ENCODE results near the gene SPATS2.

Gene SPATS2

DNA sequence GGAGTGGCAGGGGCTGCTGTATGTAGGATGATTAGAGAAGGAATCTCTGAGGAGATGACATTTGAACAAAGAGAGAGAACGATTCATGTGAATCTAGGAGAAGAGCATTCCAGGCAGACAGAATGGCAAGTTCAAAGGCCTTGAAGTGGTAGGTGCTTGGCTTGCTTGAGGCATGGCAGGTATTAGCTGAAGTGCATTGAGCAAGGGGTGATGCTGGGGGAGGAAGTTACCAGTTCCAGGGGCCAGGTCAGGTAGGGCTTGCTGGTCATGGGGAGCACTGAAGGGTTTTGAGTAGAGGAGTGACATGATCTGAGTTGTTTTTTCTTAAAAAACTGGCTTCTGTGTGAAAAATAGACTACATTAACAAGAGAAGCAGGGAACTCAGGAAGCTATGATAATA lies 71.8 kb downstream of the SPATS2 start:
- Histone ChIP-seq H3K4me1 (ENCODE audit: control insufficient read depth, insufficient read depth, low read length) (peaks cover 10% of the 10 kb centered on the region), H3K27me3 (ENCODE audit: control insufficient read depth, insufficient read depth, low read length) (no peaks in the 10 kb centered on the region), H3K9ac (ENCODE audit: low read length) (no peak overlapping the region), H3K36me3 (ENCODE audit: control insufficient read depth, insufficient read depth, low read length) (no peaks in the 10 kb centered on the region), H3K9me3 (ENCODE audit: control insufficient read depth, low read length) (no peaks in the 10 kb centered on the region), H3K4me3 (ENCODE audit: low read length) (no peak overlapping the region)

DNA sequence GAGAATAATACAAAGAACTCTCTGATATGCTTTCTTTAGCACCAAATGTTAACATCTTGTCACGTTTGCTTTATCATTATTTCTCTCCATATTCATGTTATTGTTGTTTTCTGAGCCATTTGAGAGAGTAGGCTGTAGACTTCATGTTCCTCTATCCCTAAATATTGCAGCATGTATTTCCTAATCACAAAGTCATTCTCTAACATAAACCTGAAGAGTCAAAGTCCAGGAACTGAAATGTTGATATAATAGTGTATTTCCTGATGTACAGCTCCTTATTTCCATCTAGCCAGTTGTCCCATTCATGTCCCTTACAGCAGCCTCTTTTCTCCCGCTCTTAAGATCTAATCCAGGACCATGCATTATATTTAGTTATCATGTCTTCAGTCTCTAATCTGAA lies 72.8 kb downstream of the SPATS2 start:
- Histone ChIP-seq H3K4me3 (ENCODE audit: low read length) (no peak overlapping the region), H3K27me3 (ENCODE audit: control insufficient read depth, insufficient read depth, low read length) (no peaks in the 10 kb centered on the region), H3K4me1 (ENCODE audit: control insufficient read depth, insufficient read depth, low read length) (peaks cover 10% of the 10 kb centered on the region), H3K9ac (ENCODE audit: low read length) (no peak overlapping the region), H3K36me3 (ENCODE audit: control insufficient read depth, insufficient read depth, low read length) (no peaks in the 10 kb centered on the region), H3K9me3 (ENCODE audit: control insufficient read depth, low read length) (no peaks in the 10 kb centered on the region)

DNA sequence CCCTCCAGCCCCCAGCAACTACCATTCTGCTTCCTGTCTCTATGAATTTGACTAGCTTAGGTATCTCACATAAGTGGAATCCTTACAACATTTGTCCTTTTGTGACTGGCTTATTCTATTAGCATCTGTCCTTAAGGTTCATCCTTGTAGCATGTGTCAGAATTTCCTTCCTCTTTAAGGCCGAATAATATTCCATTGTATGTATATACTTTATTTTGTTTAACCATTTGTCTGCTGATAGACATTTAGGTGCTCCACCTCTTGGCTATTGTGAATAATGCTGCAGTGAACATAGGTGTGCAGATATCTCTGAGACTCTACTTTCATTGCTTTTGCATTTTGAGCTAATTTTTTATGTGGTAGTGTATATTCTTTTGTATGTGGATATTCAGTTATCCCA lies 75.7 kb downstream of the SPATS2 start:
- Histone ChIP-seq H3K4me1 (ENCODE audit: control insufficient read depth, insufficient read depth, low read length) (peaks cover 10% of the 10 kb centered on the region), H3K9me3 (ENCODE audit: control insufficient read depth, low read length) (no peaks in the 10 kb centered on the region), H3K9ac (ENCODE audit: low read length) (no peak overlapping the region), H3K36me3 (ENCODE audit: control insufficient read depth, insufficient read depth, low read length) (no peaks in the 10 kb centered on the region), H3K4me3 (ENCODE audit: low read length) (no peak overlapping the region), H3K27me3 (ENCODE audit: control insufficient read depth, insufficient read depth, low read length) (no peaks in the 10 kb centered on the region)

DNA sequence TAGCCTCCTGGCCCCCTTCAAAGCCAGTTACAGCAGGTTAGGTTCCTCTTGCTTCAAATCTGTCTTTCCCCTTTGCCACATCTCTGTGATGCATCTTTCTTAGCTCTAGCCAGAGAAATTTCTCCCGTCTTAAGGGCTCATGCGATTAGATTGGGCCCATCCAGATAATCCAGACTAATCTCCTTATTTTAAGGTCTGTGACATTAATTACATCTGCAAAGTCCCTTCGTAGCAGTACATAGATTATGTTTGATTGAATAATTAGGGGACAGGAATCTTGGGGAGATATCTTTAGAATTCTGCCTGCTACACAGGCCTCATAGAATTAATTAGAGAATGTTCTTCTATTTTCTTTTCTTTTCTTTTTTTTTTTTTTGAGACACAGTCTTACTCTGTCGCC lies 79.3 kb downstream of the SPATS2 start:
- H3K4me3 ChIP-seq (ENCODE audit: low read length): no peak overlapping the region
- H3K27me3 ChIP-seq (ENCODE audit: control insufficient read depth, insufficient read depth, low read length): no peaks in the 10 kb centered on the region

DNA sequence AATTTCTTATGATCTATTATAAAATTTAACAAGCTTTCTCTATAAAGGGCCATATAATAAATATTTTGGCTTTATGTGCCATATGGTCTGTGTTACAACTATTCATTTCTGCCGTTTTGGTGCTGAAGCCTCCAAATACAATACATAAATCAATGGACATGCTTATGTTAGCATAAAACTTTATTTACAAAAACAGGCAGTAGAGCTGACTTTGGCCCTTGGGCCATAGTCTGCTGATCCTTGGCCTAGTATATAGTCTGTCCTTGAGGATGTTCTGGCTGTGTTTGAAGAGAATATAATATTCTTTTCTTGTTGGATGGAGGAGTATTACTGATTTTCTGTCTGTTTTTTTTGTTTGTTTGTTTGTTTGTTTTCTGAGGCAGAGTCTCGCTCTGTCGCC lies 81.6 kb downstream of the SPATS2 start:
- H3K9me3 ChIP-seq (ENCODE audit: control insufficient read depth, low read length): no peaks in the 10 kb centered on the region
- no peaks in the 10 kb centered on the region for H3K36me3 ChIP-seq (ENCODE audit: control insufficient read depth, insufficient read depth, low read length)
- H3K4me3 ChIP-seq (ENCODE audit: low read length): no peak overlapping the region
- no peaks in the 10 kb centered on the region for H3K27me3 ChIP-seq (ENCODE audit: control insufficient read depth, insufficient read depth, low read length)
- no peaks in the 10 kb centered on the region for H3K4me1 ChIP-seq (ENCODE audit: control insufficient read depth, insufficient read depth, low read length)
- no peak overlapping the region for H3K9ac ChIP-seq (ENCODE audit: low read length)

More for the DNA sequence above, 79.3 kb downstream of the SPATS2 start:
- Histone ChIP-seq H3K9ac (ENCODE audit: low read length) (no peak overlapping the region), H3K9me3 (ENCODE audit: control insufficient read depth, low read length) (no peaks in the 10 kb centered on the region), H3K4me1 (ENCODE audit: control insufficient read depth, insufficient read depth, low read length) (no peaks in the 10 kb centered on the region), H3K36me3 (ENCODE audit: control insufficient read depth, insufficient read depth, low read length) (no peaks in the 10 kb centered on the region)

DNA sequence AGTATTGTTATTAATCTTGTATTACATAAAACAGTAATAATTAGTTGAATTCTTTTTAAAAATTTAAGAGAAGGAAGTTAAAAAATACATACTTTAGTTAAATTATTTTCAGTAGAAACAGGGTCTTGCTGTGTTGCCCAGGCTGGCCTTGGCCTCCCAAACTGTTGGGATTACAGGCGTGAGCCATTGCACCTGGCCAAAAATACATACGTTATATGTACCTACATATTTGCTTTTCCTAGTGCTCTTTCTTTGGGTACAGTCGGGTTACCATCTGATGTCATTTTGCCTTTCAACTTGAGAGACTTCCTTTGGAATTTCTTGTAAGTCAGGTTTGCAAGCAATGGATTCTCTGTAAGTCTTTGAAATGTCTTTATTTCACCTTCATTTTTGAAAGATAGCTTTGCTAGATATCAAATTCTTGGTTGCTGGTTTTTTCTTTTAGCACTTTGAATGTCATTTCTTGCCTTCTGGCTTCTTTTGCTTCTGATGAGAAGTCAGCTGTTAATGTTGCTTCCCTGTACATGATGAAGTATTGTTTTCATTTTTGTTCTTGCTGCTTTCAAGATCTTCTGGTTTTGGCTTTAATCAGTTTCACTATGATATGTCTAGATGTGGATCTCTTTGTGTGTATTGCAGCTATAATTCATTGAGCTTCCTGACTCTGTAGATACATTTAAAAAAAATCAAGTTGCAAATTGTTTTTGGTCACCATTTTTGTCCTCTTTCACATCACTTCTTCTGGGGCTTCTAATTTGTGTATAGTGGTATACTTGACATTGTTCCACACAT lies 84.4 kb downstream of the SPATS2 start:
- H3K4me1 ChIP-seq (ENCODE audit: control insufficient read depth, insufficient read depth, low read length): no peaks in the 10 kb centered on the region
- no peak overlapping the region for H3K4me3 ChIP-seq (ENCODE audit: low read length)
- no peaks in the 10 kb centered on the region for H3K9me3 ChIP-seq (ENCODE audit: control insufficient read depth, low read length)
- no peaks in the 10 kb centered on the region for H3K27me3 ChIP-seq (ENCODE audit: control insufficient read depth, insufficient read depth, low read length)
- H3K9ac ChIP-seq (ENCODE audit: low read length): no peak overlapping the region
- H3K36me3 ChIP-seq (ENCODE audit: control insufficient read depth, insufficient read depth, low read length): no peaks in the 10 kb centered on the region

DNA sequence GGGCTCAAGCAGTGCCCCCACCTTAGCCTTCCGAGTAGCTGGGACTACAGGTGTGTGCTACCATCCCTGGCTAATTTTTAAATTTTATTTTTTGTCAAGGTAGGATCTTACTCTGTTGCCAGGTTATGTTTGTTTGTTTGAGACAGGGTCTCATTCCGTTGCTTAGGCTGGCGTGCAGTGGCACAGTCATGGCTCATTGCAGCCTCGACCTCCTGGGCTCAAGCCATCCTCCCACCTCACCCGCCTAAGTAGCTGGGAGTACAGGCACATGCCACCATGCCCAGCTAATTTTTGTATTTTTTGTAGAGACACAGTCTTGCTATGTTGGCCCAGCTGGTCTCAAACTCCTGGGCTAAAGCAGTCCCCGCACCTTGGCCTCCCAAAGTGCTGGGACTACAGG lies 88.2 kb downstream of the SPATS2 start:
- Histone ChIP-seq H3K36me3 (ENCODE audit: control insufficient read depth, insufficient read depth, low read length) (no peaks in the 10 kb centered on the region), H3K27me3 (ENCODE audit: control insufficient read depth, insufficient read depth, low read length) (no peaks in the 10 kb centered on the region), H3K4me1 (ENCODE audit: control insufficient read depth, insufficient read depth, low read length) (no peaks in the 10 kb centered on the region), H3K9me3 (ENCODE audit: control insufficient read depth, low read length) (no peaks in the 10 kb centered on the region), H3K9ac (ENCODE audit: low read length) (no peak overlapping the region), H3K4me3 (ENCODE audit: low read length) (no peak overlapping the region)

DNA sequence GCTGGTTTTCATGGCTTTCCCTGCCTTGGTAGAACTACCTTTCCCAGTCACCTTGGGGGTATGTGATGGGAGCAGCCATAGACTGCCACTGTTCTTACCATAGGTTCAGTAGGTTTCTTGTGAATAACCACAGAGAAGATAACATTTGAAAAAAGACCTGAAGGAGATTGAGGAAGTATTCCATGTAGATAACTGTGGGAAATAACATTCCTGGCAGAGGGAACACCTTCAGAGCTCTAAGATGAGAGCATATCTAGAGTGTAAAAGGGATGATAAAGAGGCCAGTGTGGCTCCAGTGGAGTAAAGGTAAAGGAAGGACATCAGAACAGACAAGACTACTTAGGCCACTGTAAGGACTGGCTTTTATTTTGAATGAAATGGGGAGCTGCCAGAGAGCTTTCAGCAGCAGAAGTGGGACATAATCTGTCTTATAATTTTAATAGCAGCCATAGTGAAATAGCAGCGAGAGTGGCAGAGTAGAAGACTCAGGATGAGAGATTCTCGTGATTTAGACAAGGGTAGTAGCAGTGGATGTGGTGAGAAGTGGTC lies 88.9 kb downstream of the SPATS2 start:
- no peak overlapping the region for H3K9ac ChIP-seq (ENCODE audit: low read length)
- H3K4me3 ChIP-seq (ENCODE audit: low read length): no peak overlapping the region
- H3K36me3 ChIP-seq (ENCODE audit: control insufficient read depth, insufficient read depth, low read length): no peaks in the 10 kb centered on the region
- no peaks in the 10 kb centered on the region for H3K4me1 ChIP-seq (ENCODE audit: control insufficient read depth, insufficient read depth, low read length)
- H3K27me3 ChIP-seq (ENCODE audit: control insufficient read depth, insufficient read depth, low read length): no peaks in the 10 kb centered on the region
- no peaks in the 10 kb centered on the region for H3K9me3 ChIP-seq (ENCODE audit: control insufficient read depth, low read length)

DNA sequence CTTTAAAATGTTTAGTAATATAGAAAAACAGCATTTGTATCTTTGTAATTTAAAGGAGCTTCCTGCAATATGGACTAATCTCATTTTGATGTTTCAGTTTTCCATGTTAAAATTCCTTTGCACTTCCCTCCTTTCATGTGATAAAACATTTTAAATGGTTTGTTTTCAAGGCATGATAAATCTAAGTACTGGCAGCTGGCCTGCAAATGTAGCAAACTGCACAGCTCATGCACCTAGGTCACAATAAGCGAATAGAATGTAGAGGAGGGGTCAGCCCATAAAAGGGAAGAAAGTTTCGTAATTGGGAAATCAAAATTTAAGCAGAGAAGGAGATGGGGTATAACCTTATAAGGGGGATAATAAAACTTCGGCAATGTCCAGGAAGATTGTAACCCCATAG lies 91.6 kb downstream of the SPATS2 start:
- Histone ChIP-seq H3K27me3 (ENCODE audit: control insufficient read depth, insufficient read depth, low read length) (no peaks in the 10 kb centered on the region), H3K36me3 (ENCODE audit: control insufficient read depth, insufficient read depth, low read length) (no peaks in the 10 kb centered on the region), H3K9ac (ENCODE audit: low read length) (no peak overlapping the region), H3K4me3 (ENCODE audit: low read length) (no peak overlapping the region), H3K9me3 (ENCODE audit: control insufficient read depth, low read length) (no peaks in the 10 kb centered on the region), H3K4me1 (ENCODE audit: control insufficient read depth, insufficient read depth, low read length) (no peaks in the 10 kb centered on the region)

DNA sequence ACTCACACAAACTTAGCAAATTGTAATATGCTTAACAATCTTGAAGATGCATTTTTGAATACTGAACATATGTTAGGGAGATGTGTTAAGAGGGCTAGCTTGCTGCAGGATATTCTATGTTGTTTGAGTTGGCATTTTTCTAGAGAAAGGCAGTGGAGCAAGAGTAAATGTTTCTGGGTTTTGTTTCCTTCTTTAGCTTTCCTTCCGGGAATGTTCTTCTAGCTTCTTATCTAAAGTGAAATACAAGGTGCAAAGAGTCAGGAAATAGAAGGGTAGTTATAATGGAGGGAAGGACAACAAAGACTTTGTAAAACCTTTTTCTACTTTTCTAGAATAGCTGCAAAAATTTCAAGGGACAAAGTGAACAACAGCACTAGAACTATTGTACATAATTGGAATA lies 94.0 kb downstream of the SPATS2 start:
- Histone ChIP-seq H3K9ac (ENCODE audit: low read length) (no peak overlapping the region), H3K36me3 (ENCODE audit: control insufficient read depth, insufficient read depth, low read length) (no peaks in the 10 kb centered on the region), H3K4me3 (ENCODE audit: low read length) (no peak overlapping the region), H3K4me1 (ENCODE audit: control insufficient read depth, insufficient read depth, low read length) (no peaks in the 10 kb centered on the region), H3K9me3 (ENCODE audit: control insufficient read depth, low read length) (no peaks in the 10 kb centered on the region), H3K27me3 (ENCODE audit: control insufficient read depth, insufficient read depth, low read length) (no peaks in the 10 kb centered on the region)

DNA sequence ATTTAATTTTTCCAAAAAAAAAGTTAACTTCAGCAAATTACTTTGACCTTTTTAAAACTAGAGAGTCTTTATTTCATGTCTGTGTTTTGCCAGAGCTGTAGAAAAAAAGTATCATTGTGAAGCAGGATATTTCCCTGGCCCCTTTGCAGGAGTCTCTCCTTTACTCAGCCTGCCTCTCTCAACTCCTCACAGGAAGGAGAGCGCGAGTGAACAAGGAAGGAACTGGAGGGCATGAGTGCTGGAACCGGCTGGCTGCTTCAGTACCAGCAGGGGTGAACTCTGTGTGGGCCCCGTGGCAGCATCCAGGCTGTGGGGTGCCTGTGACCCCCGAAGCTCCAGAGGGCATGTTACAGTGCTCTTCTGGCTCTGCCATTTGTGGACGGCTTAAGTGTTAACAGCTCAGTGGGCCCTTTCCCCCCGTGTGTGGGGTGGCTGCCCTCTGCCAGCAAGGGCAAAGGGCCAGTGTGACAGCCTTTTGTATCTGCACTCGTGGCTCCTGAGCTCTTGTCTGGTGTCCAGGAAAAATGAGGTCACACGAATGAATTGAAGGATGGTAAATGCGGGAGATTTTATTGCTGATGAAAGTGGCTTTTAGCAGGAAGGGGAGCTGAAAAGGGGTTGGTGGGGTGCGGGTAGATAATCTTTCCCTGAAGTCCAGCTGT lies 95.0 kb downstream of the SPATS2 start:
- H3K9ac ChIP-seq (ENCODE audit: low read length): no peak overlapping the region
- no peaks in the 10 kb centered on the region for H3K9me3 ChIP-seq (ENCODE audit: control insufficient read depth, low read length)
- H3K36me3 ChIP-seq (ENCODE audit: control insufficient read depth, insufficient read depth, low read length): no peaks in the 10 kb centered on the region
- no peaks in the 10 kb centered on the region for H3K4me1 ChIP-seq (ENCODE audit: control insufficient read depth, insufficient read depth, low read length)
- no peaks in the 10 kb centered on the region for H3K27me3 ChIP-seq (ENCODE audit: control insufficient read depth, insufficient read depth, low read length)
- H3K4me3 ChIP-seq (ENCODE audit: low read length): no peak overlapping the region

DNA sequence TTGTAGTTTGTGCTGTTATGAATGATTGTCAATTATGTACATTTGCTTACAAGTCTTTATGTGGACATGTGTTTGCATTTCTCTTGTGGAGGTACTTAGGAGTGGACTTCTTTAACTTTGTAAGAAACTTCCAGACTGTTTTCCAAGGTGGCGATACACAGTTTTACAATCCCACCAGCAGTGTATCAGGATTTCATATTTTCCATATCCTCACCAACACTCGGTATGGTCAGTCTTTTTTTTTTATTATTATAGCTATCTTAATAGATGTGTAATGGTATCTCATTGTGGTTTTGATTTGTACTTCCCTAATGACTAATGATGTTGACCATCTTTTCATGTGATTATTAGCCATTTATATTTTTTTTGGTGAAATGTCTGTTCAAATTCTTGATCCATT lies 97.9 kb downstream of the SPATS2 start:
- Histone ChIP-seq H3K4me1 (ENCODE audit: control insufficient read depth, insufficient read depth, low read length) (no peaks in the 10 kb centered on the region), H3K9me3 (ENCODE audit: control insufficient read depth, low read length) (no peaks in the 10 kb centered on the region), H3K27me3 (ENCODE audit: control insufficient read depth, insufficient read depth, low read length) (no peaks in the 10 kb centered on the region), H3K9ac (ENCODE audit: low read length) (no peak overlapping the region), H3K4me3 (ENCODE audit: low read length) (no peak overlapping the region), H3K36me3 (ENCODE audit: control insufficient read depth, insufficient read depth, low read length) (no peaks in the 10 kb centered on the region)

Data from mucosa of stomach (tissue), 1 donor.